HFFc6 (cell line): ENCODE data around the gene ZNF689. TPM values are rescaled to one million over a fixed set of nuclear protein-coding genes. Genes with fewer than 3 reads are reported as not detected.

Experiments
- DNase-seq: peaks from one replicate; pipeline ENCODE4 v3.0.0-alpha.2; 2018
- H3K27ac Mint-ChIP-seq: 2 replicates; pipeline ENCODE4 v1.8.0; 2020; ENCODE audit warnings: mild to moderate bottlenecking, mixed read lengths
- H3K27me3 Mint-ChIP-seq: 2 replicates; pipeline ENCODE4 v1.8.0; 2021; ENCODE audit warnings: mild to moderate bottlenecking, moderate library complexity, mixed read lengths; ENCODE audit not compliant: insufficient read depth
- H3K36me3 Mint-ChIP-seq: 2 replicates; pipeline ENCODE4 v1.8.0; 2021; ENCODE audit warnings: low read depth, mixed read lengths
- H3K4me1 Mint-ChIP-seq: 2 replicates; pipeline ENCODE4 v1.8.0; 2020; ENCODE audit warnings: low read depth, mixed read lengths
- H3K4me3 Mint-ChIP-seq: 2 replicates; pipeline ENCODE4 v1.8.0; 2020; ENCODE audit warnings: mild to moderate bottlenecking, moderate library complexity, mixed read lengths
- H3K9me3 Mint-ChIP-seq: 2 replicates; pipeline ENCODE4 v1.8.0; 2020; ENCODE audit warnings: mild to moderate bottlenecking, mixed read lengths
- CTCF ChIP-seq: fragments of 200-600 bp; sonication (generic); IDR thresholded peaks from 2 replicates; pipeline ENCODE4 v1.5.0; 2021; ENCODE audit warnings: antibody characterized with exemption, mild to moderate bottlenecking
- total RNA-seq, 6 experiments: library from RNA; stranded (reverse); fragmentation: NEBNext Ultra II Directional; extraction: Animal tissue kit (Norgen Biotek cat#: 25700); gene quantifications; 2 replicates in 1 of 6; 3 replicates in 5 of 6; pipeline ENCODE4 v1.2.3, GENCODE V29; 2021

ZNF689 gene
- total RNA-seq, 6 experiments from 2014 or later: 6.9 to 8.7 (median 7.5) TPM

- peaks cover 13% of the 10 kb centered on the region for H3K4me1 Mint-ChIP-seq
- H3K4me3 Mint-ChIP-seq: peak within 1 kb of the TSS; percentile 95
- peaks cover 12% of the 10 kb centered on the region; the same call in 1 of the 2 replicates for H3K36me3 Mint-ChIP-seq
- peak; percentile 68; the same call in 1 of the 2 replicates for TF ChIP-seq CTCF
- no peaks in the 10 kb centered on the region for H3K9me3 Mint-ChIP-seq
- peak within 1 kb of the TSS; percentile 85 for H3K27ac Mint-ChIP-seq
- DNase-seq: peak; percentile 99
- H3K27me3 Mint-ChIP-seq: peaks cover 2% of the 10 kb centered on the region
These were observed 24.6 kb downstream of the ZNF689 start, which contains the start of gene ZNF785 for GRCh38 chr16:30585400-30586191. TSS of gene ZNF785 (minus strand) at chr16:30585697. CDS start at chr16:30585611, 86 bp downstream.

- Mint-ChIP-seq H3K27ac (peak overlapping the region; percentile 85), H3K9me3 (no peaks in the 10 kb centered on the region), H3K36me3 (peaks cover 12% of the 10 kb centered on the region; the same call in 1 of the 2 replicates), H3K4me1 (peaks cover 13% of the 10 kb centered on the region), H3K27me3 (peaks cover 2% of the 10 kb centered on the region), H3K4me3 (peak overlapping the region; percentile 95)
- no peak for DNase-seq
- no peak for TF ChIP-seq CTCF
These were observed 25.2 kb downstream of the ZNF689 start for GRCh38 chr16:30585022-30585399.

- H3K27ac Mint-ChIP-seq: no peak overlapping the region
- no peaks in the 10 kb centered on the region for H3K9me3 Mint-ChIP-seq
- no peak for TF ChIP-seq CTCF
- H3K4me3 Mint-ChIP-seq: no peak overlapping the region
- H3K36me3 Mint-ChIP-seq: peaks cover 8% of the 10 kb centered on the region; the same call in 1 of the 2 replicates
- DNase-seq: no peak
- H3K27me3 Mint-ChIP-seq: no peaks in the 10 kb centered on the region; the same call in 1 of the 2 replicates
- H3K4me1 Mint-ChIP-seq: peaks cover 12% of the 10 kb centered on the region
These were observed 27.4 kb downstream of the ZNF689 start for GRCh38 chr16:30582611-30583340.

GRCh38 chr16:30581457-30581856 lies 28.7 kb downstream of the ZNF689 start:
- Mint-ChIP-seq H3K4me1 (peaks cover 8% of the 10 kb centered on the region), H3K4me3 (no peak overlapping the region), H3K27me3 (no peaks in the 10 kb centered on the region; the same call in 1 of the 2 replicates), H3K27ac (no peak overlapping the region), H3K36me3 (peaks cover 4% of the 10 kb centered on the region; the same call in 1 of the 2 replicates), H3K9me3 (no peaks in the 10 kb centered on the region)
- TF ChIP-seq CTCF: no peak
- DNase-seq: no peak

- Mint-ChIP-seq H3K4me3 (no peak overlapping the region), H3K36me3 (no peaks in the 10 kb centered on the region), H3K27ac (no peak overlapping the region), H3K9me3 (no peaks in the 10 kb centered on the region), H3K27me3 (peaks cover 1% of the 10 kb centered on the region; the same call in 1 of the 2 replicates), H3K4me1 (peaks cover 12% of the 10 kb centered on the region)
- TF ChIP-seq CTCF: no peak
- DNase-seq: no peak
These were observed 35.5 kb downstream of the ZNF689 start for GRCh38 chr16:30574678-30575077.
